Islet of Langerhans (tissue), 1 donor: Measurements from ENCODE around the gene BMP4.

Experiments used
- FAIRE-seq: peaks from one replicate; lab custom pipeline; 2011; peaks lifted over from hg19 to GRCh38; lab: Jason Lieb, UNC

The BMP4 gene

GRCh38 chr14:53963320-53964227, 6.9 kb upstream of the BMP4 start:
- FAIRE-seq, result no peak

- FAIRE-seq, result no peak
Measured at GRCh38 chr14:53962953-53963319, 6.3 kb upstream of the BMP4 start.

- FAIRE-seq, result no peak
Measured at GRCh38 chr14:53958628-53959027, 2.0 kb upstream of the BMP4 start.

- FAIRE-seq, result no peak
Measured at GRCh38 chr14:53957739-53958138, 1.1 kb upstream of the BMP4 start.

- no peak for FAIRE-seq
Measured at GRCh38 chr14:53955671-53956426, 776 bp downstream of the BMP4 start.

GRCh38 chr14:53955229-53955556, 1.4 kb downstream of the BMP4 start:
- no peak for FAIRE-seq

- FAIRE-seq, result no peak
Measured at GRCh38 chr14:53954551-53955228, 1.9 kb downstream of the BMP4 start.

- FAIRE-seq, result no peak
Measured at GRCh38 chr14:53953828-53954550, 2.6 kb downstream of the BMP4 start.

GRCh38 chr14:53953002-53953827, 3.4 kb downstream of the BMP4 start:
- FAIRE-seq, result no peak

- no peak for FAIRE-seq
Measured at GRCh38 chr14:53952533-53952932, 4.1 kb downstream of the BMP4 start.

- no peak for FAIRE-seq
Measured at GRCh38 chr14:53951627-53952303, 4.9 kb downstream of the BMP4 start.

- no peak for FAIRE-seq
Measured at GRCh38 chr14:53951243-53951626, 5.4 kb downstream of the BMP4 start.

- FAIRE-seq, result no peak
Measured at GRCh38 chr14:53950031-53950793, 6.4 kb downstream of the BMP4 start.

GRCh38 chr14:53949201-53949600, 7.4 kb downstream of the BMP4 start:
- no peak for FAIRE-seq

GRCh38 chr14:53948205-53948884, 8.3 kb downstream of the BMP4 start:
- FAIRE-seq, result no peak

GRCh38 chr14:53947452-53948204, 9.0 kb downstream of the BMP4 start:
- no peak for FAIRE-seq

GRCh38 chr14:53947094-53947445, 9.6 kb downstream of the BMP4 start:
- no peak for FAIRE-seq

GRCh38 chr14:53946404-53947093, 10.1 kb downstream of the BMP4 start:
- FAIRE-seq, result no peak
